Activated CD8-positive, alpha-beta T cell treated with anti-CD3 and anti-CD28 coated beads for 36 hours (primary cell): ENCODE results near the gene C19orf53. TPM values are rescaled to one million over a fixed set of nuclear protein-coding genes. Genes with fewer than 3 reads are reported as not detected.

ENCODE experiments used
- ATAC-seq: fragments of 200-7000 bp; cut with Tn5 transposase; one replicate; pipeline ENCODE4 v1.10.0; 2021; ENCODE audit warnings: mild to moderate bottlenecking, moderate library complexity
- CTCF ChIA-PET: fragments of 350-600 bp; sonication (Branson Sonifier 250); formaldehyde crosslinking; loops from one replicate; lab custom pipeline; 2021; ENCODE audit warnings: antibody characterized with exemption; lab: Charles Lee
- POLR2A ChIA-PET: fragments of 350-600 bp; sonication (Branson Sonifier 250); formaldehyde crosslinking; loops from one replicate; lab custom pipeline; 2021; ENCODE audit warnings: antibody characterized with exemption; lab: Charles Lee
- DNase-seq: peaks from one replicate; pipeline ENCODE4 v3.0.0-alpha.2; 2020
- H3K27ac Mint-ChIP-seq: one replicate; pipeline ENCODE4 v1.8.0; 2021; ENCODE audit warnings: mild to moderate bottlenecking, mixed read lengths
- H3K27me3 Mint-ChIP-seq: one replicate; pipeline ENCODE4 v1.8.0; 2021; ENCODE audit warnings: mixed read lengths
- H3K36me3 Mint-ChIP-seq: one replicate; pipeline ENCODE4 v1.8.0; 2021; ENCODE audit warnings: low read depth, mixed read lengths
- H3K4me1 Mint-ChIP-seq: one replicate; pipeline ENCODE4 v1.8.0; 2021; ENCODE audit warnings: low read depth, mixed read lengths
- H3K4me3 Mint-ChIP-seq: one replicate; pipeline ENCODE4 v1.8.0; 2021; ENCODE audit warnings: mild to moderate bottlenecking, moderate library complexity, mixed read lengths
- H3K9me3 Mint-ChIP-seq: one replicate; pipeline ENCODE4 v1.8.0; 2021; ENCODE audit warnings: mixed read lengths
- CTCF ChIP-seq: fragments of 200-600 bp; IDR thresholded peaks from one replicate; pipeline ENCODE4 v1.8.0; 2022; ENCODE audit warnings: antibody characterized with exemption, mild to moderate bottlenecking
- intact Hi-C: fragments of 100-400 bp; cut with micrococcal nuclease; formaldehyde crosslinking; loops from one replicate; pipeline ENCODE4 v1.10.0; 2022
- total RNA-seq, 2 experiments: library from RNA; stranded (reverse); gene quantifications; one replicate each; pipeline ENCODE4 v1.2.3, GENCODE V29; 2021

Gene C19orf53
- total RNA-seq, 2 experiments from 2014 or later, result 120 to 128 TPM

- CTCF ChIA-PET, result no interaction called here
- no peak overlapping the region for H3K27ac Mint-ChIP-seq
- no peaks in the 10 kb centered on the region for H3K4me1 Mint-ChIP-seq
- DNase-seq (no peak), ATAC-seq (no peak)
- POLR2A ChIA-PET, result interaction anchor here (0.6 kb wide), 1 partner anchor 59 kb away, joined by 3 read pairs; no protein-coding TSS in a partner anchor
- TF ChIP-seq CTCF, result no peak
- no peak overlapping the region for H3K4me3 Mint-ChIP-seq
- H3K36me3 Mint-ChIP-seq, result peaks cover 30% of the 10 kb centered on the region
- intact Hi-C loops, result no loop called here
- H3K27me3 Mint-ChIP-seq, result no peaks in the 10 kb centered on the region
- H3K9me3 Mint-ChIP-seq, result no peaks in the 10 kb centered on the region
Measured at GRCh38 chr19:13756210-13756609, 18.0 kb upstream of the C19orf53 start.

- CTCF ChIA-PET, result no interaction called here
- H3K4me1 Mint-ChIP-seq, result no peaks in the 10 kb centered on the region
- H3K27me3 Mint-ChIP-seq, result no peaks in the 10 kb centered on the region
- intact Hi-C loops, result no loop called here
- ATAC-seq, result no peak
- H3K36me3 Mint-ChIP-seq, result peaks cover 32% of the 10 kb centered on the region
- POLR2A ChIA-PET, result interaction anchor here (1.2 kb wide), 1 partner anchor 15 kb away, joined by 4 read pairs; no protein-coding TSS in a partner anchor
- DNase-seq, result no peak
- no peak for TF ChIP-seq CTCF
- no peaks in the 10 kb centered on the region for H3K9me3 Mint-ChIP-seq
- H3K27ac Mint-ChIP-seq, result no peak overlapping the region
- no peak overlapping the region for H3K4me3 Mint-ChIP-seq
Measured at GRCh38 chr19:13757805-13758772, 16.2 kb upstream of the C19orf53 start.

GRCh38 chr19:13758795-13759194 lies 15.5 kb upstream of the C19orf53 start:
- ChIA-PET POLR2A (interaction anchor here (1.2 kb wide), 1 partner anchor 15 kb away, joined by 4 read pairs; no protein-coding TSS in a partner anchor), CTCF (no interaction called here)
- intact Hi-C loops, result no loop called here
- TF ChIP-seq CTCF, result no peak
- H3K36me3 Mint-ChIP-seq, result peaks cover 33% of the 10 kb centered on the region
- H3K27me3 Mint-ChIP-seq, result no peaks in the 10 kb centered on the region
- DNase-seq (no peak), ATAC-seq (no peak)
- H3K27ac Mint-ChIP-seq, result no peak overlapping the region
- no peak overlapping the region for H3K4me3 Mint-ChIP-seq
- no peaks in the 10 kb centered on the region for H3K9me3 Mint-ChIP-seq
- peaks cover under 1% of the 10 kb centered on the region for H3K4me1 Mint-ChIP-seq

- DNase-seq (no peak), ATAC-seq (no peak)
- H3K27ac Mint-ChIP-seq, result no peak overlapping the region
- H3K36me3 Mint-ChIP-seq, result peaks cover 35% of the 10 kb centered on the region
- TF ChIP-seq CTCF, result no peak
- no peak overlapping the region for H3K4me3 Mint-ChIP-seq
- ChIA-PET CTCF (interaction anchor here (1.0 to 1.4 kb wide), 4 partner anchors 14 to 101 kb away, joined by 3 to 5 read pairs (median 4); a partner anchor contains a TSS), POLR2A (interaction anchor here (1.2 to 1.7 kb wide), 2 partner anchors 13 to 101 kb away, joined by 3 to 7 read pairs; partner anchors contain the start of gene C19orf53)
- peaks cover 11% of the 10 kb centered on the region for H3K4me1 Mint-ChIP-seq
- intact Hi-C loops, result no loop called here
- no peaks in the 10 kb centered on the region for H3K27me3 Mint-ChIP-seq
- no peaks in the 10 kb centered on the region for H3K9me3 Mint-ChIP-seq
Measured at GRCh38 chr19:13761423-13761822, 12.8 kb upstream of the C19orf53 start.
